ENCODE results near the gene CYP2D6.
"Not testable (repeated sequence)": the region's sequence is repeated elsewhere in the genome, so short reads cannot be mapped to it uniquely, and the experiment has no call there.

DNA sequence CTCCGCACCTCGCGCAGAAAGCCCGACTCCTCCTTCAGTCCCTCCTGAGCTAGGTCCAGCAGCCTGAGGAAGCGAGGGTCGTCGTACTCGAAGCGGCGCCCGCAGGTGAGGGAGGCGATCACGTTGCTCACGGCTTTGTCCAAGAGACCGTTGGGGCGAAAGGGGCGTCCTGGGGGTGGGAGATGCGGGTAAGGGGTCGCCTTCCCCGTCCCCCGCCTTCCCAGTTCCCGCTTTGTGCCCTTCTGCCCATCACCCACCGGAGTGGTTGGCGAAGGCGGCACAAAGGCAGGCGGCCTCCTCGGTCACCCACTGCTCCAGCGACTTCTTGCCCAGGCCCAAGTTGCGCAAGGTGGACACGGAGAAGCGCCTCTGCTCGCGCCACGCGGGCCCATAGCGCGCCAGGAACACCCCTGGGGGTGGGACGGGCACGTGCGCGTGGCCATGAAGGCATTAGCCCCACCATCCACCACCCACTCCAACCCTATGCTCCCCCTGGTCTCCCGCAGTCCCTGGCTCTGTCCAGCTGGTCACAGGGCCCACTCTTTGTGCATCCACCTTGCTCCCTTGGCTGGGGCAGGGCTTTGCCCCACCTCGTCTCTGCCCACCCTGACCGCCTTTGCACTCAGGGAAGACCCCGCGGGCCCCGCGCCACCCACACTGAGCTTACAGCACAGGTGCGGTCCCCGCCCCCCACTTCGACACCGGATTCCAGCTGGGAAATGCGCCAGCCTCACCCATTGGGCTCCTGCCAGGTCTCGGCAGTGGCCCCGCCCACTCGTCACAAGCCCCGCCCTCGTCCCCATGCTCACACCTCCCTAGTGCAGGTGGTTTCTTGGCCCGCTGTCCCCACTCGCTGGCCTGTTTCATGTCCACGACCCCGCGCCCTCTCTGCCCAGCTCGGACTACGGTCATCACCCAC, 1.6 kb downstream of the CYP2D6 start:
- TF ChIP-seq EP300, POLR2A, POLR2AphosphoS5 (IDR thresholded peaks at IDR 0.05): not testable (repeated sequence)
- TF ChIP-seq, protein P1, sequence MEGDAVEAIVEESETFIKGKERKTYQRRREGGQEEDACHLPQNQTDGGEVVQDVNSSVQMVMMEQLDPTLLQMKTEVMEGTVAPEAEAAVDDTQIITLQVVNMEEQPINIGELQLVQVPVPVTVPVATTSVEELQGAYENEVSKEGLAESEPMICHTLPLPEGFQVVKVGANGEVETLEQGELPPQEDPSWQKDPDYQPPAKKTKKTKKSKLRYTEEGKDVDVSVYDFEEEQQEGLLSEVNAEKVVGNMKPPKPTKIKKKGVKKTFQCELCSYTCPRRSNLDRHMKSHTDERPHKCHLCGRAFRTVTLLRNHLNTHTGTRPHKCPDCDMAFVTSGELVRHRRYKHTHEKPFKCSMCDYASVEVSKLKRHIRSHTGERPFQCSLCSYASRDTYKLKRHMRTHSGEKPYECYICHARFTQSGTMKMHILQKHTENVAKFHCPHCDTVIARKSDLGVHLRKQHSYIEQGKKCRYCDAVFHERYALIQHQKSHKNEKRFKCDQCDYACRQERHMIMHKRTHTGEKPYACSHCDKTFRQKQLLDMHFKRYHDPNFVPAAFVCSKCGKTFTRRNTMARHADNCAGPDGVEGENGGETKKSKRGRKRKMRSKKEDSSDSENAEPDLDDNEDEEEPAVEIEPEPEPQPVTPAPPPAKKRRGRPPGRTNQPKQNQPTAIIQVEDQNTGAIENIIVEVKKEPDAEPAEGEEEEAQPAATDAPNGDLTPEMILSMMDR (IDR thresholded peaks at IDR 0.05) = not testable (repeated sequence)
